Mucosa of descending colon (tissue), 3 donors: ENCODE results near the gene ISOC2. TPM values are rescaled to one million over a fixed set of nuclear protein-coding genes. Genes with fewer than 3 reads are reported as not detected.

Source experiments
- ATAC-seq: fragments of 200-7000 bp; cut with Tn5 transposase; one replicate; pipeline ENCODE4 v1.9.1; 2020; ENCODE audit warnings: mild to moderate bottlenecking, moderate library complexity
- DNase-seq, 3 donors: peaks; one replicate each; pipeline ENCODE4 v3.0.0-alpha.2; 2020
- H3K36me3 ChIP-seq: fragments of 200-600 bp; one replicate; pipeline ENCODE4 v1.8.0; 2021; ENCODE audit warnings: low read depth, mild to moderate bottlenecking
- H3K4me1 ChIP-seq: fragments of 200-600 bp; one replicate; pipeline ENCODE4 v1.8.0; 2021; ENCODE audit warnings: low read depth, mild to moderate bottlenecking
- H3K4me3 ChIP-seq: fragments of 200-600 bp; one replicate; pipeline ENCODE4 v1.8.0; 2021; ENCODE audit warnings: mild to moderate bottlenecking
- H3K9me3 ChIP-seq: fragments of 200-600 bp; one replicate; pipeline ENCODE4 v1.8.0; 2021; ENCODE audit warnings: mild to moderate bottlenecking
- intact Hi-C, 2 donors: fragments of 100-400 bp; cut with DNase I in 1 of 2; cut with micrococcal nuclease in 1 of 2; formaldehyde crosslinking; loops; one replicate each; pipeline versions ENCODE4 v1.11.0 to v1.11.1; 2022; cut with DNase I, micrococcal nuclease
- total RNA-seq, 3 donors: library from RNA; stranded (reverse); fragmentation: NEBNext Ultra II Directional in 2 of 3; extraction: Animal tissue kit (Norgen Biotek cat#: 25700) in 2 of 3; gene quantifications; one replicate each; pipeline versions ENCODE4 v1.2.1 to v1.2.4, GENCODE V29; 2021 to 2023
- TF ChIP-seq, protein P1 (sequence below): fragments of 200-600 bp; IDR thresholded peaks from one replicate; pipeline ENCODE4 v1.8.0; 2022; ENCODE audit warnings: antibody characterized with exemption, mild to moderate bottlenecking
- donor health status: DM: no; HTN: no; CAD: no; lungs with moderate emphysema.
- donor health status: DM: no; HTN: no; CAD: no.
- donor health status: DM: no; HTN: yes; CAD: no.

The ISOC2 gene
- total RNA-seq, 3 donors from 2014 or later, result 65.8 to 88.4 (median 86.9) TPM

DNA sequence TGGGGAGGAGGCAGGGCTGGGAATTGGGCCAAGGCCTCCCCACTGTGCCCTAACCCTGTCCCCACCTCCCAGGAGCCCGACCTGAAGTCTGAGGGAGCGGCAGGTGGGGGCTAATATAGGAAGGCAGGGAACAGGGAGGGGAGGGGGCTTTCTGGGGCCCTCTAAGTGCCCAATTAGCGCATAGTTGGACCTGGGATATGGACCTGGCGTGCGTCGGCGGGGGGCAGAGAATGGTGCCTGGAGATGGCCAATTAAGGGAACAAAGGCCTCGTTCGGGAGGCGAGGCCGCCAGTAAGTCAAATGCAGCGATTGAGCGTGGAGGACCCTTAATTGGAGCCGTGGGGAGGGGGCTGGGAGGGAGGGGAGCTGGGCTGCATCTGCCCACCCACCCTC, 3.2 kb upstream of the ISOC2 start, which contains the start of gene C19orf85:
Gene C19orf85 (minus strand): TSS at position 90 of the 393 bp plus-strand sequence. CDS start 197 bp downstream, outside the sequence.
- Histone ChIP-seq H3K36me3 (peaks cover 4% of the 10 kb centered on the region), H3K4me1 (peaks cover 15% of the 10 kb centered on the region), H3K4me3 (no peak within 1 kb of the TSS), H3K9me3 (no peaks in the 10 kb centered on the region)
- DNase-seq (no peak), ATAC-seq (no peak)
- intact Hi-C loops, result no loop called here
- TF ChIP-seq, protein P1, sequence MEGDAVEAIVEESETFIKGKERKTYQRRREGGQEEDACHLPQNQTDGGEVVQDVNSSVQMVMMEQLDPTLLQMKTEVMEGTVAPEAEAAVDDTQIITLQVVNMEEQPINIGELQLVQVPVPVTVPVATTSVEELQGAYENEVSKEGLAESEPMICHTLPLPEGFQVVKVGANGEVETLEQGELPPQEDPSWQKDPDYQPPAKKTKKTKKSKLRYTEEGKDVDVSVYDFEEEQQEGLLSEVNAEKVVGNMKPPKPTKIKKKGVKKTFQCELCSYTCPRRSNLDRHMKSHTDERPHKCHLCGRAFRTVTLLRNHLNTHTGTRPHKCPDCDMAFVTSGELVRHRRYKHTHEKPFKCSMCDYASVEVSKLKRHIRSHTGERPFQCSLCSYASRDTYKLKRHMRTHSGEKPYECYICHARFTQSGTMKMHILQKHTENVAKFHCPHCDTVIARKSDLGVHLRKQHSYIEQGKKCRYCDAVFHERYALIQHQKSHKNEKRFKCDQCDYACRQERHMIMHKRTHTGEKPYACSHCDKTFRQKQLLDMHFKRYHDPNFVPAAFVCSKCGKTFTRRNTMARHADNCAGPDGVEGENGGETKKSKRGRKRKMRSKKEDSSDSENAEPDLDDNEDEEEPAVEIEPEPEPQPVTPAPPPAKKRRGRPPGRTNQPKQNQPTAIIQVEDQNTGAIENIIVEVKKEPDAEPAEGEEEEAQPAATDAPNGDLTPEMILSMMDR, result no peak

DNA sequence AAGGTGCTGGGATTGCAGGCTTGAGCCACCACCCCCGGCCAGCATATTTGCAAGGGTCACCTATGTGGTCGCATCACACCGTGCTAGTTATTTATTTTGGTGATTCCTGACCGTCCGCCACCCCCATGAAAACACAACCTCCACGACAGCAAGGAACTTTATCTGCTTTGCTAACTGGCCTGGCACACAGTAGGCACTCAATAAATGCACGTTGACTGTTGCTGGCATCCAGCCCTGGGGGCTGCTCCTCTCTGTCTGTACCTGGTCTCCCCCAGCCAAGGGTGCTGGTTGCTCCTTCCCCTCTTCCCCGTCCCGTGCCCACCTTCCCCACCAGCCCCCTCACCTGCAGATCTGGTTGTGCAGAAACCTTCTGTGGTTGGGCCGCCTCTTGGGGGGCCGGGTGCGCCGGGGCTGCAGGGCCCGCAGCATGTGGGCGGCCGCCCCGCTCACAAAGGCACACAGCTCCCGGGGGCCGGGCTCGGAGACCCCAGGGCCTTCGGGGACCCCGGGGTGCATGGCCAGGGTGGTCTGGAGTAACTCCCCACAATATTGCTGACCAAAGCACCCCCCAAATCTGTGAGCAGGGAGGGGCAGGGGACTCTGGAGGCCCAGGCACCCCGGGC, 2.7 kb upstream of the ISOC2 start:
- Histone ChIP-seq H3K4me3 (no peak overlapping the region), H3K9me3 (no peaks in the 10 kb centered on the region), H3K4me1 (peaks cover 16% of the 10 kb centered on the region), H3K36me3 (peaks cover 4% of the 10 kb centered on the region)
- ATAC-seq, result no peak
- no peak for DNase-seq
- TF ChIP-seq, protein P1, result no peak
- intact Hi-C loops, result no loop called here

DNA sequence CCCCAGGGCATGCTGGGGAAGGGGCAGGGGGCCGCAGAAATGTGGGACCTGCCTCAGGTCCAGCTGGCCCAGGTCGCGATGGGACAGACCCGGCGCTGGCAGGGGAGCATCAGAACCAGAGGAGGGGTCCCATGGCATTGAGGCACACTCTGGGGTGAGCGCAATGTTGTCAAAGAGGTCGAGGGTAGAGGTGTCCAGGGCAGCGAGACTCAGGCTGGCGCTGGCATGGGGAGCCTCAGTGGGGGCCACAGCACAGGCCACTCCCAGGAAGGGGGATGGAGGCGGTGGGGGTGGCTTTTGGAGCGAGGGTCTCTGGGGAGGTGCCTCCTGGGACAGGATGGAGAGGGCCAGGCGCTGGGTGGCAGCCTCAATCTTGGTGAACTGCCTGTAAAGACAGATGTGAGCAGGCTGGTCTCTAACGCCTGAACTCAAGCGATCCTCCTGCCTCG, 2.2 kb upstream of the ISOC2 start:
- DNase-seq (no peak), ATAC-seq (no peak)
- TF ChIP-seq, protein P1, result no peak
- Histone ChIP-seq H3K4me1 (peaks cover 16% of the 10 kb centered on the region), H3K4me3 (no peak overlapping the region), H3K36me3 (peaks cover 4% of the 10 kb centered on the region), H3K9me3 (no peaks in the 10 kb centered on the region)
- intact Hi-C loops, result no loop called here

DNA sequence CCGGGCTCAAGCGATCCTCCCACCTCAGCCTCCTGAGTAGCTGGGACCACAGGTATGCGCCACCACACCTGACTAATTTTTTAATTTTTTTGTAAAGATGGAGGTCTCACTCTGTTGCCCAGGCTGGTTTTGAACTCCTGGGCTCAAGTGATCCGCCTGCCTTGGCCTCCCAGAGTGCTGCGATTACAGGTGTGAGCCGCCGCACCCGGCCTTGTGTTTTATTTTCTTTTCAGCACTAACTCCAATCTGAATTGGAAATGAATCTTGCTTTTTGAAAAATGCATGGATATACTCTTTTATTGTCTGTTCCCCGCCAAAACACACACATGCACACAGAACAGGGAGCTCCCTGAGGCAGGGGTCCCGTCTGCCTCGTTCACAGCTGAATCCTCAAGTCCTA, 1.3 kb upstream of the ISOC2 start:
- intact Hi-C loops, result no loop called here

DNA sequence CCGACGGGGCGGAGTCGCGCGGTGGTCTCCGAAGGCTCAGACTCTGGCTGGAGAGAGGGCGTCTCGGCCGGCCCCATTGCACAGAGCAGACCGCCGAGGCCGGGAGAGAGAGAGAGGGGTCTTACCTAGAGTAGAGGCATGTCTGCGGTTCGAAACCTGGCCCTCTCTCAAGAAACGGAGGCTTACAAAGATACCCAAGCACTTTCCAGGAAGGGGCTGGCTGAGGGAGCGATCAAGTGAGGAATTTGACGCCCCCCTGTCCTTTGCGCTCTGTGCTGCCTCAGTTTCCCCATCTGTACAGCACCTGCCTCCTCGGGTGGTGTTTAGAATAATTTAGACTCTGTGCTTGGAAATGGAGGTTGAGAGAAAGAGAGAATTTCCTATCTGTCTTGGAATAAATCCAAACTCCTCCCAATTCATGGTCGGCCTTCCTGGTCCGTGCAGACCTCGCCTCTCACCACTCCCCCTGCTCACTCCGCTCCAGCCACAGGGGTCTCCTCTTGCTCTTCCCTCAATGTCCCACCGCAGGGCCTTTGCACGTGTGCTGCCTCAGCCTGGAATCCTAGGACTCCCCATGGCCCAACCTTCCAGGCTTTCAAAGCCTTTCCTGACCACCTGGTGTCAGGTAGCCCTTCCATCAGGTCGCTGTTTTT, 658 bp upstream of the ISOC2 start:
- ATAC-seq, result peak; percentile 22
- H3K4me1 ChIP-seq, result peaks cover 10% of the 10 kb centered on the region
- intact Hi-C loops, result no loop called here

More for the DNA sequence above, 1.3 kb upstream of the ISOC2 start:
- no peak for ATAC-seq
- Histone ChIP-seq H3K9me3 (no peaks in the 10 kb centered on the region), H3K4me3 (no peak overlapping the region), H3K4me1 (peaks cover 12% of the 10 kb centered on the region), H3K36me3 (peaks cover 4% of the 10 kb centered on the region)
- TF ChIP-seq, protein P1, result no peak
- no peak for DNase-seq

More for the DNA sequence above, 658 bp upstream of the ISOC2 start:
- Histone ChIP-seq H3K36me3 (peaks cover 4% of the 10 kb centered on the region), H3K9me3 (no peaks in the 10 kb centered on the region), H3K4me3 (peak overlapping the region; percentile 25)
- TF ChIP-seq, protein P1, result no peak
- no peak for DNase-seq
